Measurements from ENCODE around the gene PIP4K2C.
A peak's percentile ranks its signal among the peaks of the same experiment; 100 is the strongest.
"Not testable (repeated sequence)": the region's sequence is repeated elsewhere in the genome, so short reads cannot be mapped to it uniquely, and the experiment has no call there.

PIP4K2C gene

GRCh38 chr12:57611108-57611826 is 20.3 kb downstream of the PIP4K2C start, which contains the start of gene ARHGEF25:
Gene ARHGEF25, plus strand, starts transcription at chr12:57611435. Its CDS starts 460 bp downstream, at chr12:57611895.
- DNase-seq: peak in 1 of 4 experiments; percentile 35

- DNase-seq: no peak
Measured at GRCh38 chr12:57611827-57612710, 21.1 kb downstream of the PIP4K2C start.

- DNase-seq: no peak
Measured at GRCh38 chr12:57612711-57613426, 21.9 kb downstream of the PIP4K2C start.

- DNase-seq: no peak
Measured at GRCh38 chr12:57613427-57614109, 22.6 kb downstream of the PIP4K2C start.

GRCh38 chr12:57614178-57614947 is 23.4 kb downstream of the PIP4K2C start:
- DNase-seq: peak in 3 of 4 experiments; percentile 20 to 22 (median 20)

- no peak for DNase-seq
Measured at GRCh38 chr12:57614948-57615500, 24.0 kb downstream of the PIP4K2C start.

- no peak for DNase-seq
Measured at GRCh38 chr12:57615637-57616036, 24.6 kb downstream of the PIP4K2C start.

GRCh38 chr12:57616383-57617101 is 25.6 kb downstream of the PIP4K2C start:
- no peak for DNase-seq

- no peak for DNase-seq
Measured at GRCh38 chr12:57617942-57618341, 26.9 kb downstream of the PIP4K2C start.

- DNase-seq: not testable (repeated sequence)
Measured at GRCh38 chr12:57618431-57618830, 27.4 kb downstream of the PIP4K2C start.

GRCh38 chr12:57618966-57619433 is 28.0 kb downstream of the PIP4K2C start:
- no peak for DNase-seq

GRCh38 chr12:57619434-57620244 is 28.6 kb downstream of the PIP4K2C start:
- DNase-seq: peak in 1 of 4 experiments; percentile 40

- no peak for DNase-seq
Measured at GRCh38 chr12:57620245-57620935, 29.4 kb downstream of the PIP4K2C start.

- peak; percentile 38 to 69 (median 62) for DNase-seq
Measured at GRCh38 chr12:57620936-57621496, 30.0 kb downstream of the PIP4K2C start.

- peak; percentile 51 to 79 (median 62) for DNase-seq
Measured at GRCh38 chr12:57621497-57622292, 30.7 kb downstream of the PIP4K2C start.

GRCh38 chr12:57622293-57623245 is 31.6 kb downstream of the PIP4K2C start:
- no peak for DNase-seq

Measured in suppressor macrophage (primary cell).